Fibroblast of lung (primary cell): Measurements from ENCODE around the gene STRN3. TPM values are rescaled to one million over a fixed set of nuclear protein-coding genes. Genes with fewer than 3 reads are reported as not detected.

Experiments
- DNase-seq, 2 donors: peaks; one replicate each; pipeline versions ENCODE4 v3.0.0 to v3.0.0-alpha.2; 2010; ENCODE audit warnings: low read depth in 2 of 2
- H2AFZ ChIP-seq: 2 replicates; pipeline ENCODE4 v1.5.1; 2012; ENCODE audit warnings: low read length, control low read depth, inconsistent platforms
- H3K27ac ChIP-seq: 2 replicates; pipeline ENCODE4 v1.5.1; 2011; ENCODE audit warnings: low read length, control low read depth; ENCODE audit not compliant: insufficient read depth
- H3K27me3 ChIP-seq: 2 replicates; pipeline ENCODE4 v1.5.1; 2011; ENCODE audit warnings: mild to moderate bottlenecking, low read length; ENCODE audit not compliant: control insufficient read depth, insufficient read depth
- H3K36me3 ChIP-seq: 2 replicates; pipeline ENCODE4 v1.5.1; 2011; ENCODE audit warnings: low read length; ENCODE audit not compliant: control insufficient read depth, insufficient read depth
- H3K4me1 ChIP-seq: 2 replicates; pipeline ENCODE4 v1.5.1; 2011; ENCODE audit warnings: low read length; ENCODE audit not compliant: control insufficient read depth, insufficient read depth; ENCODE audit errors: extremely low read depth
- H3K4me2 ChIP-seq: 2 replicates; pipeline ENCODE4 v1.5.1; 2011; ENCODE audit warnings: low read length, control low read depth; ENCODE audit not compliant: insufficient read depth; ENCODE audit errors: extremely low read depth
- H3K4me3 ChIP-seq, 4 experiments: fragments of 200-600 bp in 1 of 4; sonication (generic) in 1 of 4; replicated peaks in 1 of 4; 2 replicates each; pipeline ENCODE4 v1.5.1; 2011 to 2016; ENCODE audit warnings: low read length in 4 of 4, low read depth in 3 of 4, mild to moderate bottlenecking in 3 of 4, control low read depth in 2 of 4, inconsistent platforms in 1 of 4, mixed read lengths in 1 of 4; ENCODE audit not compliant: insufficient read depth in 1 of 4; ENCODE audit errors: control extremely low read depth in 1 of 4
- H3K79me2 ChIP-seq: 2 replicates; pipeline ENCODE4 v1.5.1; 2012; ENCODE audit warnings: mild to moderate bottlenecking, low read length, inconsistent platforms; ENCODE audit not compliant: control insufficient read depth, insufficient read depth
- H3K9ac ChIP-seq: 2 replicates; pipeline ENCODE4 v1.5.1; 2011; ENCODE audit warnings: mild to moderate bottlenecking, low read length, control low read depth; ENCODE audit not compliant: insufficient read depth
- H3K9me3 ChIP-seq: 2 replicates; pipeline ENCODE4 v1.5.1; 2012; ENCODE audit warnings: low read depth, low read length; ENCODE audit not compliant: control insufficient read depth, insufficient read depth
- H4K20me1 ChIP-seq: 2 replicates; pipeline ENCODE4 v1.5.1; 2011; ENCODE audit warnings: low read length; ENCODE audit not compliant: control insufficient read depth, insufficient read depth; ENCODE audit errors: extremely low read depth
- CTCF ChIP-seq, 2 donors: IDR thresholded peaks in 1 of 2; conservative IDR thresholded peaks in 1 of 2; 1 replicate in 1 of 2; 2 replicates in 1 of 2; pipeline ENCODE4 v1.5.1; 2011 to 2012; ENCODE audit warnings: low read length in 2 of 2, control low read depth in 1 of 2, inconsistent platforms in 1 of 2, low read depth in 1 of 2, mild to moderate bottlenecking in 1 of 2
- EZH2 ChIP-seq: IDR thresholded peaks from 2 replicates; pipeline ENCODE4 v1.5.1; 2012; ENCODE audit warnings: low read length, control low read depth, mild to moderate bottlenecking; ENCODE audit errors: missing control alignments
- polyA plus RNA-seq, 2 donors: library from polyadenylated mRNA; depleted of rRNA in 1 of 2; stranded (reverse) in 1 of 2; unstranded in 1 of 2; fragments of >200 nt; gene quantifications; 2 replicates each; pipeline ENCODE4 v1.2.1, GENCODE V29; 2011 to 2012; ENCODE audit warnings: missing spikeins in 1 of 2
- total RNA-seq: library from RNA; depleted of rRNA; stranded (reverse); fragments of >200 nt; gene quantifications from 2 replicates; pipeline ENCODE4 v1.2.1, GENCODE V29; 2014

STRN3 gene
- total and polyA plus RNA-seq, 2 donors (not counting 1 experiment from before 2014, with no cell fraction given) = 42.0 to 88.2 TPM

GRCh38 chr14:30873308-30874119 is 152.7 kb downstream of the STRN3 start:
- Histone ChIP-seq H3K4me2 (no peak overlapping the region), H3K9me3 (no peaks in the 10 kb centered on the region), H3K27me3 (peaks cover 31% of the 10 kb centered on the region), H2AFZ (no peak overlapping the region), H3K9ac (no peak overlapping the region), H3K4me3 (no peak overlapping the region), H3K79me2 (no peaks in the 10 kb centered on the region), H4K20me1 (no peaks in the 10 kb centered on the region), H3K36me3 (no peaks in the 10 kb centered on the region), H3K4me1 (no peaks in the 10 kb centered on the region), H3K27ac (no peak overlapping the region)
- DNase-seq = no peak
- TF ChIP-seq CTCF (conservative IDR thresholded peaks at IDR 0.05 in 1 of 2, IDR thresholded peaks at IDR 0.05 in 1 of 2; ENCODE audit: low read depth in 1 of 2, low read length in 2 of 2) (no peak), EZH2 (peak; percentile 50)

GRCh38 chr14:30872602-30873001 is 153.6 kb downstream of the STRN3 start:
- H3K4me1 ChIP-seq = no peaks in the 10 kb centered on the region
- no peak for DNase-seq
- no peak overlapping the region for H3K4me2 ChIP-seq
- H3K9ac ChIP-seq = no peak overlapping the region
- H3K4me3 ChIP-seq = no peak overlapping the region
- H3K36me3 ChIP-seq = no peaks in the 10 kb centered on the region
- H4K20me1 ChIP-seq = no peaks in the 10 kb centered on the region
- H2AFZ ChIP-seq = no peak overlapping the region
- H3K79me2 ChIP-seq = no peaks in the 10 kb centered on the region
- peaks cover 30% of the 10 kb centered on the region for H3K27me3 ChIP-seq
- no peaks in the 10 kb centered on the region for H3K9me3 ChIP-seq
- TF ChIP-seq EZH2 (no peak), CTCF (conservative IDR thresholded peaks at IDR 0.05 in 1 of 2, IDR thresholded peaks at IDR 0.05 in 1 of 2; ENCODE audit: low read depth in 1 of 2, low read length in 2 of 2) (no peak)
- H3K27ac ChIP-seq = no peak overlapping the region

- H3K4me1 ChIP-seq = no peaks in the 10 kb centered on the region
- no peak for DNase-seq
- H3K79me2 ChIP-seq = no peaks in the 10 kb centered on the region
- TF ChIP-seq CTCF (conservative IDR thresholded peaks at IDR 0.05 in 1 of 2, IDR thresholded peaks at IDR 0.05 in 1 of 2; ENCODE audit: low read depth in 1 of 2, low read length in 2 of 2) (no peak), EZH2 (no peak)
- H3K4me2 ChIP-seq = no peak overlapping the region
- H4K20me1 ChIP-seq = no peaks in the 10 kb centered on the region
- peaks cover 13% of the 10 kb centered on the region for H3K27me3 ChIP-seq
- H3K36me3 ChIP-seq = no peaks in the 10 kb centered on the region
- H2AFZ ChIP-seq = no peak overlapping the region
- H3K4me3 ChIP-seq = no peak overlapping the region
- no peak overlapping the region for H3K9ac ChIP-seq
- H3K9me3 ChIP-seq = no peaks in the 10 kb centered on the region
- H3K27ac ChIP-seq = no peak overlapping the region
These were observed 156.5 kb downstream of the STRN3 start for GRCh38 chr14:30869551-30870155.
